Measurements from ENCODE around the gene PET117. TPM values are rescaled to one million over a fixed set of nuclear protein-coding genes. Genes with fewer than 3 reads are reported as not detected.
A peak's percentile ranks its signal among the peaks of the same experiment; 100 is the strongest.

Gene PET117
- total RNA-seq, 1 donor from 2014 or later: 18.5 TPM

- no peaks in the 10 kb centered on the region for H3K9me3 Mint-ChIP-seq (ENCODE audit: low read depth)
- H3K4me3 Mint-ChIP-seq (ENCODE audit: low read depth): peak overlapping the region; percentile 86
- H3K4me1 Mint-ChIP-seq (ENCODE audit: low read depth): peaks cover 30% of the 10 kb centered on the region
- H3K27ac Mint-ChIP-seq: peak overlapping the region; percentile 82
- H3K27me3 Mint-ChIP-seq: no peaks in the 10 kb centered on the region
- no peak for DNase-seq (ENCODE audit: low spot score, unreplicated experiment)
- H3K36me3 Mint-ChIP-seq (ENCODE audit: insufficient read depth): peaks cover 13% of the 10 kb centered on the region
- TF ChIP-seq CTCF (IDR thresholded peaks at IDR 0.05; ENCODE audit: unreplicated experiment): no peak
Observed at GRCh38 chr20:18139832-18140231, 2.2 kb downstream of the PET117 start.

GRCh38 chr20:18144541-18145099 lies 7.0 kb downstream of the PET117 start:
- H3K36me3 Mint-ChIP-seq (ENCODE audit: insufficient read depth): peaks cover 25% of the 10 kb centered on the region
- DNase-seq (ENCODE audit: low spot score, unreplicated experiment): no peak
- H3K27me3 Mint-ChIP-seq: no peaks in the 10 kb centered on the region
- no peak for TF ChIP-seq CTCF (IDR thresholded peaks at IDR 0.05; ENCODE audit: unreplicated experiment)
- H3K9me3 Mint-ChIP-seq (ENCODE audit: low read depth): no peaks in the 10 kb centered on the region
- no peak overlapping the region for H3K4me3 Mint-ChIP-seq (ENCODE audit: low read depth)
- peaks cover 21% of the 10 kb centered on the region for H3K4me1 Mint-ChIP-seq (ENCODE audit: low read depth)
- H3K27ac Mint-ChIP-seq: peak overlapping the region; percentile 96

- no peak overlapping the region for H3K4me3 Mint-ChIP-seq (ENCODE audit: low read depth)
- H3K4me1 Mint-ChIP-seq (ENCODE audit: low read depth): peaks cover 3% of the 10 kb centered on the region
- no peaks in the 10 kb centered on the region for H3K9me3 Mint-ChIP-seq (ENCODE audit: low read depth)
- H3K27ac Mint-ChIP-seq: no peak overlapping the region
- DNase-seq (ENCODE audit: low spot score, unreplicated experiment): no peak
- peaks cover 12% of the 10 kb centered on the region for H3K36me3 Mint-ChIP-seq (ENCODE audit: insufficient read depth)
- TF ChIP-seq CTCF (IDR thresholded peaks at IDR 0.05; ENCODE audit: unreplicated experiment): no peak
- H3K27me3 Mint-ChIP-seq: no peaks in the 10 kb centered on the region
Observed at GRCh38 chr20:18154342-18154741, 16.7 kb downstream of the PET117 start.

GRCh38 chr20:18156045-18156444 lies 18.4 kb downstream of the PET117 start:
- no peak for TF ChIP-seq CTCF (IDR thresholded peaks at IDR 0.05; ENCODE audit: unreplicated experiment)
- Mint-ChIP-seq H3K9me3 (ENCODE audit: low read depth) (no peaks in the 10 kb centered on the region), H3K36me3 (ENCODE audit: insufficient read depth) (peaks cover 8% of the 10 kb centered on the region), H3K27me3 (no peaks in the 10 kb centered on the region), H3K27ac (no peak overlapping the region), H3K4me3 (ENCODE audit: low read depth) (no peak overlapping the region), H3K4me1 (ENCODE audit: low read depth) (peaks cover 3% of the 10 kb centered on the region)
- no peak for DNase-seq (ENCODE audit: low spot score, unreplicated experiment)

GRCh38 chr20:18164356-18164755 lies 26.7 kb downstream of the PET117 start:
- no peaks in the 10 kb centered on the region for H3K27me3 Mint-ChIP-seq
- TF ChIP-seq CTCF (IDR thresholded peaks at IDR 0.05; ENCODE audit: unreplicated experiment): no peak
- peaks cover 26% of the 10 kb centered on the region for H3K36me3 Mint-ChIP-seq (ENCODE audit: insufficient read depth)
- H3K4me3 Mint-ChIP-seq (ENCODE audit: low read depth): no peak overlapping the region
- no peaks in the 10 kb centered on the region for H3K9me3 Mint-ChIP-seq (ENCODE audit: low read depth)
- H3K4me1 Mint-ChIP-seq (ENCODE audit: low read depth): peaks cover 26% of the 10 kb centered on the region
- DNase-seq (ENCODE audit: low spot score, unreplicated experiment): no peak
- peak overlapping the region; percentile 38 for H3K27ac Mint-ChIP-seq
